HL-60/S4 treated with retinoic acid at 250 ng/mL for 4 days and 3 days (cell line): ENCODE data around the gene SPATA32.

Experiments
- in situ Hi-C: fragments of 300-500 bp; cut with MboI; formaldehyde crosslinking; loops from 2 replicates; pipeline ENCODE4 v1.7.0; 2022; ENCODE audit warnings: low sequenced_read_pairs

Gene SPATA32

DNA sequence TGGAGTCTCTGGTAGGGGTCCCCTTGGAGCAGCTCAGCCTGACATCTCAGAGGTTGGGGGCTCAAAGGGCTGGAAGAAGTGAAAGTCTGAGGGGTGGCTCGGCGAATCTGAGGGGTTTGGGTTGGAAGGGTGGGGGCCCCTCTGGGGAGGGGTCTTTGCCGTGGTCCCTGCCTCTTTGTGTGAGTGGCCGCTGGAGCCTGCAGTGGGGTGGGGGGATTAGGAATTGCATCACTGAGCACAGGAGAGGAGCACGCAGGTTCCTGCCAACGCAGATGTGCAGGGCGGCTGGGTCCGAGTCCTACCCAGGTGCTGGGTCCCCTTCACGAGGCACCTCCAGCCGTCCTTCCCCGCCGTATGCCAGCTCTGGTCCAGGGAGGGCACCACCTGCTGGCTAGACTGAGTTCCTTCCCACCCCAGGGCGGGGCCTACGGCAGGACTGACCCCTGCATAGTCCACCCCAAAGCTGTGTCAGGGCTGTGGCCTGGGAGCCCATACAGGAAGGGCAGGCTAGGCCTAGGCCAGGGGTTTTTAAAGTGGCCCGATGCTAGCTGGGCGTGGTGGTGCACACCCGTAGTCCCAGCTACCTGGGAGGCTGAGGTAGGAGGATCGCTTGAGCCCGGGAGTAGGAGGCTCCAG is 30.3 kb downstream of the SPATA32 start:
- in situ Hi-C loops, result no loop called here

DNA sequence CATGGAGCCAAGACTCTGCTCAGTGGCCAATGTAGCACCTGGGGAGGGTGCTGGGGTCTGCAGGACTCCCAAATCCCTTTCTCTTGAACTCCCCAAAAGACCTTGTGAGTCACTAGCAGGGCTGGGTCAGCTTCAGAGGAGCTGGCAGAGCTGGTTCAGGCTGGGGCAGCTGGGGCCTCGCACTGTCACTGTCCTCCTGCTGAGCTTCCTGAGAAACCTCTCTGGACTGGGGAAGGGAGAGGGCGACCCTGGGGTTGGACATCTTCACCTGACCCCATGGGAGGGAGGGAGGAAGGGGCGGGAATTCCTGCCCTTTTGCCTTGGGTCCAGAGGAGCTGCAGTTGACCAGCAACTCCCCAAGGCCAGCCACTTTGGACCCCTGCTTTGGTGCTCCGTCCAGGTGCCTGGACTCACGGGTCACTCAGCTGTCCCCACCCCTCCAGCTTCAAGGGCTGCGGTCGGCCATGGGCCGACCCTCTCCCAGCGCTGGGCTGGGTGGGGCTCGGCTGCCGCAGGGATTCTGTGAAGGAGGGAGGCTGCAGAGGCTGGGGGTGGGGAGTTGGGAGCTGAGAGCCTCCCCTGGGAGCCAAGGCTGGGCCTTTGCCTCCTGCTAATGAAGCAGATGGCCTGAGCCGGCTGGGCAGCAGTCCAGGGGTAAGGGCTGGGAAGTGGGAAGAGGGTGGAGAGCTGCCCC is 31.0 kb downstream of the SPATA32 start:
- in situ Hi-C loops, result no loop called here

- in situ Hi-C loops, result no loop called here
These were observed 31.5 kb downstream of the SPATA32 start for GRCh38 chr17:45230410-45230786.

- in situ Hi-C loops, result loop anchor here (10.0 kb wide), 1 partner anchor 155 kb away; no protein-coding TSS in a partner anchor
These were observed 32.0 kb downstream of the SPATA32 start for GRCh38 chr17:45229681-45230409.

DNA sequence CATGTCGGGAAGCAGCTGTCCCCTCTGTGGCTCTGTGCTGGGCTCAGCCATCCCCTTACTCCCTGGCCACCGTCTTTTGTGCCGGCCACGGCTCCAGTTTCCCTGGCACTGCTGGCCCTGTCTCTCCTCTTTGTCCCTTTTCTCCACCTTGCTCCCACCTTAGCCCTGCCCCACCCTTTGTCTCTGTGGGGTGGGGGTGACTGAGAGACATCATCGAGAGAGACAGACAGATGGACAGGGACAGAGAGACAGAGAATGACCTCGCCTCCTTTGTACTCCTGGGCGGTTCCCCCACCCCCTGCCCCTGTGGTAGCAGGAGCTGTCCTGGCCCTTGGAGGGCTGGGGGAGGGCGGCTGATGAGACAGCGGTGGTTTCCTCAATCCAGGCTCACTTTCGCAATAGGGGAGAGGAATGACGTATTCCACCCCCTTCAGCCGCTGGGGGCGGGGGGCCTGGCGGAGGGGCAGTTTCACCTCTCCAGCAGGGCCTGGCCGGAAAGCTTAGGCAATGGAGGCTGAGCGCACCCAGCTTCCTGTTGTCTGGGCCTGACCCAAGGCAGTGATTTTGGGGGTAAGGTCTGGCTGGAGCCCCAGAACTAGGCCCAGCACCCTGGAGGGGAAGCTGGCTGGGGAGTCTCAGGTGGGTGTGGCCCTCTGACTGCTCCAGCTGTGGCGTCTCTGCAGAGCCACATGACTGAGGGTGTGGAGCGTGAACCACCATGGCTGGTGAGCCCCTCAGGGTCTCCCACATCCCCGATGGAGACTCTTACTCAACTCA is 32.9 kb downstream of the SPATA32 start:
- in situ Hi-C loops, result loop anchor here (10.0 kb wide), 1 partner anchor 156 kb away; no protein-coding TSS in a partner anchor

GRCh38 chr17:45227926-45228762 is 33.8 kb downstream of the SPATA32 start:
- in situ Hi-C loops, result loop anchor here (10.0 kb wide), 1 partner anchor 157 kb away; no protein-coding TSS in a partner anchor

GRCh38 chr17:45227101-45227925 is 34.6 kb downstream of the SPATA32 start:
- in situ Hi-C loops, result loop anchor here (10.0 kb wide), 1 partner anchor 157 kb away; no protein-coding TSS in a partner anchor

DNA sequence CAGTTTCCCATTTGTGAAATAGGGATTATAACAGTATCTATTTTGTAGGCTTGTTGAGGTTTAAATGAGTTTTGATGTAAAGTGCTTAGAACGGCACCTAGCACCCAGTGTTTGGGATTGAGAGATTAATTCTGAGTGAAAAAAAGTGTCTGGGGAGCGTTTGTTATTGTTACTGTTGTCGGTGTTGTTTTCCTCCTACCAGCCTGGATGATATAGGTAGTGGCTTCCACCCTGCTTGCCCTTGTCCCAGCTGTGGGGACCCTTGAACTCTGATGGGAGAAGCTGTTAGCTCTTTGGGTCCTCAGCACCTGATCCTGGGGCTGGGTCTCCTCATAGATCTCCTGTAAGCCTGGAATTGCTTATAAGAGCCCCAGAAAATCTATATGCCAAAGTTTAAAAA is 35.3 kb downstream of the SPATA32 start:
- in situ Hi-C loops, result loop anchor here (10.0 kb wide), 1 partner anchor 158 kb away; no protein-coding TSS in a partner anchor

GRCh38 chr17:45225964-45226530 is 35.8 kb downstream of the SPATA32 start:
- in situ Hi-C loops, result loop anchor here (10.0 kb wide), 1 partner anchor 159 kb away; no protein-coding TSS in a partner anchor

GRCh38 chr17:45225051-45225700 is 36.7 kb downstream of the SPATA32 start:
- in situ Hi-C loops, result loop anchor here (10.0 kb wide), 1 partner anchor 160 kb away; no protein-coding TSS in a partner anchor

DNA sequence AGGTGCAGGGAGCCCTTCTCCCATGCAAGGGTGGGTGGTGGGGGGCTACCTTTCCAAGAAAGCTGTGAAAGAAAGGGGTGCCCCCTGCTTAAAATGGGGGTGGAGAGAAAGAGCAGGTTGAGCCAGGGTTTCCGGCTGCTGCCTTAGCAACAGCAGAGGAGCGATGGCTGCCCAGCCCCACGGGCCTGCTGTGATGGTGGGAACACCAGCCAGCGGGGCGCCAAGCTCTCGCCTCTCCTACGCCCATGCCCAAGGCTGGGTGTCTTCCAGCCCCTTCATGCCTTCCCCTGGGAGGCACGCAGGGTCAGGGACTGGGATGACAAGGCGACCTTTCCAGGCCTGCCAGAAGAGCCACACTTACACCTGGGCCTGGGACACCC is 37.2 kb downstream of the SPATA32 start:
- in situ Hi-C loops, result loop anchor here (10.0 kb wide), 1 partner anchor 160 kb away; no protein-coding TSS in a partner anchor

- in situ Hi-C loops, result loop anchor here (10.0 kb wide), 1 partner anchor 161 kb away; no protein-coding TSS in a partner anchor
These were observed 38.1 kb downstream of the SPATA32 start for GRCh38 chr17:45223539-45224528.

- in situ Hi-C loops, result loop anchor here (10.0 kb wide), 1 partner anchor 162 kb away; no protein-coding TSS in a partner anchor
These were observed 38.8 kb downstream of the SPATA32 start for GRCh38 chr17:45222996-45223538.

GRCh38 chr17:45222289-45222995 is 39.5 kb downstream of the SPATA32 start:
- in situ Hi-C loops, result loop anchor here (10.0 kb wide), 1 partner anchor 162 kb away; no protein-coding TSS in a partner anchor

DNA sequence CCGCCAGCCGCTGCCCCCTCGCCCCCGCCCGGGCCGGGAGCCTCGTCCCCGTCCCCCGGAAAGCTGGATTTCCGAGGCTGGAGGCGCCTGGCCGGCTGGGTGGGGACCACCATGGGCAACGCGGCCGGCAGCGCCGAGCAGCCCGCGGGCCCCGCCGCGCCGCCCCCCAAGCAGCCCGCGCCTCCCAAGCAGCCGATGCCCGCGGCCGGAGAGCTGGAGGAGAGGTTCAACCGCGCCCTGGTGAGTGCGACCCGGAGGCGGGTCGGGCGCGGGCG is 39.9 kb downstream of the SPATA32 start:
- in situ Hi-C loops, result loop anchor here (10.0 kb wide), 1 partner anchor 163 kb away; no protein-coding TSS in a partner anchor
